NT2/D1 (cell line): Measurements from ENCODE around the gene UBAC2.

Source experiments
- DNase-seq: peaks from one replicate; pipeline ENCODE4 v3.0.0-alpha.2; 2011; ENCODE audit warnings: low read depth, low spot score
- H3K27me3 ChIP-seq: 2 replicates; pipeline ENCODE4 v1.6.0; 2011; ENCODE audit warnings: mild to moderate bottlenecking; ENCODE audit not compliant: insufficient read length, insufficient read depth
- H3K36me3 ChIP-seq: 2 replicates; pipeline ENCODE4 v1.6.1; 2011; ENCODE audit warnings: mild to moderate bottlenecking, low read length, mixed read lengths; ENCODE audit not compliant: insufficient read depth, insufficient read length
- H3K4me1 ChIP-seq: 2 replicates; pipeline ENCODE4 v1.5.1; 2011; ENCODE audit not compliant: insufficient read depth, insufficient read length
- H3K4me3 ChIP-seq: 2 replicates; pipeline ENCODE4 v1.5.1; 2011; ENCODE audit warnings: low read depth; ENCODE audit not compliant: insufficient read length
- H3K9ac ChIP-seq: 2 replicates; pipeline ENCODE4 v1.6.0; 2011; ENCODE audit warnings: low read depth; ENCODE audit not compliant: insufficient read length
- H3K9me3 ChIP-seq: 2 replicates; pipeline ENCODE4 v1.5.1; 2011; ENCODE audit warnings: mild to moderate bottlenecking, low read length; ENCODE audit not compliant: insufficient read depth
- SUZ12 ChIP-seq: IDR thresholded peaks from 2 replicates; pipeline ENCODE4 v1.6.1; 2011; ENCODE audit not compliant: insufficient read length, insufficient read depth; ENCODE audit errors: extremely low read depth
- YY1 ChIP-seq: IDR thresholded peaks from 2 replicates; pipeline ENCODE4 v1.6.1; 2011; ENCODE audit not compliant: insufficient read length, insufficient read depth
- ZNF274 ChIP-seq: IDR thresholded peaks from 2 replicates; pipeline ENCODE4 v1.6.1; 2011; ENCODE audit warnings: mild to moderate bottlenecking, low read depth, low read length

The UBAC2 gene

DNA sequence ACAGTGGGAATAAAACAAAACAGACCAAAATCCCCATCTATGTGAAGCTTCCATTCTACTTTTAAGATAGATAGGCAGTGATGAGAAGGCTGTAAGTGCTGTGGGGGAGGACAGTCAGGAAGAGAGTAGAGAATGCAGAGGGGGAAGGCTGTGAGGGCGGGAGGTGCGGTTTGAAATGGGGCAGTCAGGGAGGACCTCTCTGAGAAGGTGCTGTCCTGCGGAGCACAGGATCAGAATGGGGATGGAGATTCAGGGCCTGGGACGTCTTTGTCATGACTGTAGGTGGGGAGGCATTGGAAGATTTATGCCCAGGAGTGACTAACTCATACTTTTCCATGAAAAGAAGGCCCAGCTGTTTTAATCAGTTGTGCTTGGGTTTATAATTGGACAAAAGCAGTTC, 110.5 kb downstream of the UBAC2 start:
- Histone ChIP-seq H3K9ac (no peak overlapping the region), H3K27me3 (no peaks in the 10 kb centered on the region), H3K4me3 (no peak overlapping the region), H3K9me3 (no peaks in the 10 kb centered on the region), H3K4me1 (no peaks in the 10 kb centered on the region), H3K36me3 (peaks cover 2% of the 10 kb centered on the region)
- TF ChIP-seq YY1 (no peak), ZNF274 (no peak), SUZ12 (no peak)
- no peak for DNase-seq

DNA sequence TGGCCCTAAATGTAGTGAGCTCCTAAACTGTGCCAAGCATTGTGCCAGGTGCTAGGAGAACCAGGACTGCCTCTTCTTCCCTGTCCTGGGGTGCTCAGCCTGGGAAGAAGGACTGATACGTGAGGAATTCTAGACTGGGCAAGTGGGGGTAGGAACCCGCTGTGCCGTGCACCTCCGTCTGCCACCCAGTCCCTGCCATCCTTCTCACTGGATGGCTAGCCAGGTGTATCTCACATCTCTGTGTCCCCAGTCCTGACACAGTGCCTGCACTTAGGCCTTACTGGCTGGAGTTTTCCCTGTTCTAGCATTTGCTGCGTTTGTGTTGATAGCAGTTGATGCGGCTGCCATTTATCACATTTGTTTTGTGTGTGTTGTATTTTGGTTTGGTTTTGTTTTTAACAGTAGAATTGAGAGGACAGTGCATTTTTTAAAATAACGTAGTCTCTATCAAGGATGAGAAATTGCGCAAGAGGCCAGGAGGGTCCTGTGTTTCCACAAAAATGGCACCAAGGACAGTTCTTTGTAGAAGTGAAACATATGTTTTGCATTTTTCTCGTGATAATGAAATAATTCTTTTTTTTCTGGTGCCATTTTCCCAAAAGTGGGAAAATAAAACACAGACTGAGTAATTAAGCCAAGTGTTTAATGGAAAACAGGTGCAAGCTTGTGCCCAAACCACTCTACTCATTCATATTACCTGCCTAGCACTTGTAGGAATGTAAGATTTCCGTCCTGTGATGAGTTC, 111.3 kb downstream of the UBAC2 start:
- Histone ChIP-seq H3K4me3 (no peak overlapping the region), H3K36me3 (peaks cover 8% of the 10 kb centered on the region), H3K27me3 (no peaks in the 10 kb centered on the region), H3K4me1 (no peaks in the 10 kb centered on the region), H3K9me3 (no peaks in the 10 kb centered on the region), H3K9ac (no peak overlapping the region)
- DNase-seq = no peak
- TF ChIP-seq YY1 = no peak
- TF ChIP-seq SUZ12 = no peak
- TF ChIP-seq ZNF274 = no peak

DNA sequence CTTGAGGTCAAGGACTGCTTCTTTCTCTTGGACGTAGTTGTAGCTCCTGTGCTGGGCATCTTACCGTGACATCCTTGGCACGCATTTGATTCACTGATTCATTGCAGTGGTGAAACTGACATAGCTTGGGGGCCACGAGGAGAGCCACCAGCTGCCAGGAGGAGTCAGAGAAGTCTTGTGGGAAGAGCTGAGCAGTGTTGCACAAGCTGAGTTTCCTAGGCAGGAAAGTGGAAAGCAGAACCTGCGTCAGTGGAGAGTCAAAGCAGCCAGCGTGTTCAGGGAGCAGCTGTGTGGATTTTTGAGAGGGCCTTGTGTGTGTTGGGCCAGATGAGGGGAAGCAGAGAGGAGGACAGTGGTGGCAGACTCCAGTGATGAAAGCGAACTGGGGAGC, 111.8 kb downstream of the UBAC2 start:
- no peak for DNase-seq
- no peaks in the 10 kb centered on the region for H3K27me3 ChIP-seq
- H3K4me1 ChIP-seq = no peaks in the 10 kb centered on the region
- no peak overlapping the region for H3K4me3 ChIP-seq
- TF ChIP-seq SUZ12 (no peak), YY1 (no peak), ZNF274 (no peak)
- no peaks in the 10 kb centered on the region for H3K9me3 ChIP-seq
- peaks cover 8% of the 10 kb centered on the region for H3K36me3 ChIP-seq
- H3K9ac ChIP-seq = no peak overlapping the region

DNA sequence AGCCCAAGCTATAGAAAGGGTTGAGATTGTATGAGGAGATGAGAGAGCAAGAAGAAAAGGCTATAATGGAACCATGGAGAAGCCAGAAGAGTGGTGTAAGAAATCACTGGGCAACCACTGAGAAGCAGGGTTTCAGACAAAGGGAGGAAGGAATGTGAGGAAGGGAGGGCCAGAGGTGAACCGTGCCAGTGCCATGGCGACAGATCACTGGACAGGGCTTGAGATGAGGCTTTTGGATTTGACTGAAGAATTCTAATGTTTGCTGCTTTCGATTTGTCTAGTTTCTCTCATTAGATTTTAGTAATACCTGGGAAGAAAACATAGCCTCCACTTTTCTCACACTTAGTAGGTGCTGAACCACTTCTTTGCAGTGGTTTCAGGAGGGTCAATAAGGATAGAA, 112.8 kb downstream of the UBAC2 start:
- Histone ChIP-seq H3K9me3 (no peaks in the 10 kb centered on the region), H3K9ac (no peak overlapping the region), H3K4me1 (no peaks in the 10 kb centered on the region), H3K36me3 (peaks cover 8% of the 10 kb centered on the region), H3K27me3 (no peaks in the 10 kb centered on the region), H3K4me3 (no peak overlapping the region)
- TF ChIP-seq SUZ12 (no peak), ZNF274 (no peak), YY1 (no peak)
- no peak for DNase-seq

DNA sequence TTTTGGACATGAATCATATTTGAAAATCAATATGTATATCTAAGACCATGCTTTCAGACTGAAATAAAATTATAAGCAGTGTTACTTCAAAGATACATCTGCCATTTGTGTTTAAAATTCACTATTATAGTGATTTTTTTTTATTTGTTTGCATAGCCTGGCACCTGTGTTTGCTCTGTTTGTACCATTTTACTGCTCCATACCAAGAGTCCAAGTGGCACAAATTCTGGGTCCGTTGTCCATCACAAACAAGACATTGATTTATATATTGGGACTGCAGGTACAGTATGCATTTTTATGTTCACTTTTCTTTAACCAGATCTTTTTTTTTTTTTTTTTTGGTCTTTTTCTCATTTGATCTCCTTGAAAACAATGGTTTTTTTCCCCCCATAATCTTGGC, 113.3 kb downstream of the UBAC2 start:
- Histone ChIP-seq H3K9me3 (no peaks in the 10 kb centered on the region), H3K4me3 (no peak overlapping the region), H3K27me3 (no peaks in the 10 kb centered on the region), H3K4me1 (no peaks in the 10 kb centered on the region), H3K9ac (no peak overlapping the region), H3K36me3 (peaks cover 8% of the 10 kb centered on the region)
- DNase-seq = no peak
- no peak for TF ChIP-seq YY1
- TF ChIP-seq ZNF274 = no peak
- no peak for TF ChIP-seq SUZ12

DNA sequence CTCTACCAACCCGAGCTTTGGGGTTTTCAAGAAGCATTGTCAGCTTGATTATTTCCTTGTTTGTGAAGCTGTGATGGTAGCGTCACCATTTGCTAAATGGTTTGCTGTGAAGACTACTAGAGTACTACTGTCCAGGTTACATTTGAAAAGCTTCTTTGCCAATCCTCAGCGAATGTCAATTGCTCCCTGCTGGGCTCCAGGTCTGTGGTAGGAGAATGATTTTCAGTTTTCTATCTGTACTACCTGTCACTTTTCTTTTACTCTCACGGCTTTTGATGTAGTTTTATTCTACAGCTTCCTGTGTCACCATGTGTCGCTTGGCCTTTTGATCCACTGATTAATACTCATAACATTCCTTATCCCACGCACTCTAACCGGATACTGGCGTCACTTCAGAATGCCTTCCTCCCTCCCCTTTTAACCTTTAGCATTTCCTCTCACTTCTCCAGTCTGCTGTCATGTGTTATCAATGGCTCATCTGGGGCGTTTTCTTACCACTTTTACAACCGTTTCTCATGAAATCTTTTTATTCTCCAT, 114.1 kb downstream of the UBAC2 start:
- H3K36me3 ChIP-seq = peaks cover 8% of the 10 kb centered on the region
- H3K4me1 ChIP-seq = no peaks in the 10 kb centered on the region
- TF ChIP-seq SUZ12 = no peak
- no peak for TF ChIP-seq YY1
- TF ChIP-seq ZNF274 = no peak
- H3K4me3 ChIP-seq = no peak overlapping the region
- H3K27me3 ChIP-seq = no peaks in the 10 kb centered on the region
- H3K9me3 ChIP-seq = no peaks in the 10 kb centered on the region
- DNase-seq = no peak
- H3K9ac ChIP-seq = no peak overlapping the region

DNA sequence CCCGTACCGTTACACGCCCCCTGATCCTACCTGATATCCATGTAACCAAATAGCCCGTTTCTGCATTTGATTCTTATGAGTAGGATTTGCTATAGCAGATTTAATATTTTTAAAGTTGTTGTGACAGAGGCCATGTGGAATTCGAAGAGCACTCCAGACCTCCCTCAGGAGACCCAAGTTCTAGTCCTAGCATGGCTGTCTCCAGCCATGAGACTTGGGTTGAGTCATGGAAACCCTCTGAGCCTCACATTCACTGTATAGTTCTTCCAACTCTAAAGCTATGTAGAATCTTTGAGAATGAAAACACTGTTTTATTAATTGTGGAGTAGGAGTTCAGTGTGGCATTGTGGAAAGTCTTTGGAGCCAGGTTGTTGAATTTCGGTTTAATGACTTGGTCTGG, 114.5 kb downstream of the UBAC2 start:
- H3K27me3 ChIP-seq = no peaks in the 10 kb centered on the region
- TF ChIP-seq SUZ12 (no peak), ZNF274 (no peak), YY1 (no peak)
- H3K4me3 ChIP-seq = no peak overlapping the region
- no peaks in the 10 kb centered on the region for H3K9me3 ChIP-seq
- peaks cover 8% of the 10 kb centered on the region for H3K36me3 ChIP-seq
- no peak for DNase-seq
- no peak overlapping the region for H3K9ac ChIP-seq
- no peaks in the 10 kb centered on the region for H3K4me1 ChIP-seq
